GM04504 (cell line): Measurements from ENCODE around the gene TRMT2A.

ENCODE experiments used
- DNase-seq: peaks from one replicate; pipeline ENCODE4 v3.0.0-alpha.2; 2012; ENCODE audit warnings: low read depth

The TRMT2A gene

GRCh38 chr22:20102203-20102780 lies 14.7 kb downstream of the TRMT2A start:
- no peak for DNase-seq

GRCh38 chr22:20101638-20102037 lies 15.4 kb downstream of the TRMT2A start:
- DNase-seq, result no peak

- DNase-seq, result no peak
Observed at GRCh38 chr22:20099099-20099711, 17.8 kb downstream of the TRMT2A start.

- no peak for DNase-seq
Observed at GRCh38 chr22:20096574-20097420, 20.2 kb downstream of the TRMT2A start.

- no peak for DNase-seq
Observed at GRCh38 chr22:20095521-20095920, 21.5 kb downstream of the TRMT2A start.

- DNase-seq, result no peak
Observed at GRCh38 chr22:20094197-20094807, 22.7 kb downstream of the TRMT2A start.

- DNase-seq, result no peak
Observed at GRCh38 chr22:20093418-20094196, 23.4 kb downstream of the TRMT2A start.

GRCh38 chr22:20092477-20092854 lies 24.6 kb downstream of the TRMT2A start:
- DNase-seq, result no peak

- no peak for DNase-seq
Observed at GRCh38 chr22:20091690-20092476, 25.1 kb downstream of the TRMT2A start.

- DNase-seq, result no peak
Observed at GRCh38 chr22:20090730-20091240, 26.2 kb downstream of the TRMT2A start.

GRCh38 chr22:20089977-20090729 lies 26.9 kb downstream of the TRMT2A start:
- DNase-seq, result peak; percentile 22

- DNase-seq, result no peak
Observed at GRCh38 chr22:20089226-20089976, 27.6 kb downstream of the TRMT2A start.

GRCh38 chr22:20088263-20088648 lies 28.8 kb downstream of the TRMT2A start:
- DNase-seq, result no peak

- DNase-seq, result no peak
Observed at GRCh38 chr22:20087319-20088262, 29.4 kb downstream of the TRMT2A start.

GRCh38 chr22:20086763-20087162 lies 30.3 kb downstream of the TRMT2A start:
- no peak for DNase-seq

- DNase-seq, result no peak
Observed at GRCh38 chr22:20086101-20086599, 30.9 kb downstream of the TRMT2A start.

GRCh38 chr22:20085651-20086050 lies 31.4 kb downstream of the TRMT2A start:
- no peak for DNase-seq
